GM12891 (cell line): ENCODE results near the gene SLC39A6.

Source experiments
- PAX5 ChIP-seq: IDR thresholded peaks from 2 replicates; pipeline ENCODE4 v1.6.1; 2011; ENCODE audit warnings: low read length, moderate library complexity, mild to moderate bottlenecking; ENCODE audit not compliant: insufficient read depth, severe bottlenecking
- POLR2A ChIP-seq: IDR thresholded peaks from 2 replicates; pipeline ENCODE4 v1.6.1; 2011; ENCODE audit warnings: low read depth, low read length, control low read depth
- POLR2AphosphoS5 ChIP-seq: IDR thresholded peaks from 2 replicates; pipeline ENCODE4 v1.6.1; 2011; ENCODE audit warnings: low read depth, low read length, control low read depth
- POU2F2 ChIP-seq: IDR thresholded peaks from 2 replicates; pipeline ENCODE4 v1.6.1; 2011; ENCODE audit warnings: low read depth, mild to moderate bottlenecking, control low read depth, low read length, moderate library complexity
- SPI1 ChIP-seq: IDR thresholded peaks from 2 replicates; pipeline ENCODE4 v1.6.1; 2011; ENCODE audit warnings: low read depth, low read length, control low read depth
- TAF1 ChIP-seq: IDR thresholded peaks from 2 replicates; pipeline ENCODE4 v1.6.1; 2011; ENCODE audit warnings: low read depth, low read length, control low read depth

DNA sequence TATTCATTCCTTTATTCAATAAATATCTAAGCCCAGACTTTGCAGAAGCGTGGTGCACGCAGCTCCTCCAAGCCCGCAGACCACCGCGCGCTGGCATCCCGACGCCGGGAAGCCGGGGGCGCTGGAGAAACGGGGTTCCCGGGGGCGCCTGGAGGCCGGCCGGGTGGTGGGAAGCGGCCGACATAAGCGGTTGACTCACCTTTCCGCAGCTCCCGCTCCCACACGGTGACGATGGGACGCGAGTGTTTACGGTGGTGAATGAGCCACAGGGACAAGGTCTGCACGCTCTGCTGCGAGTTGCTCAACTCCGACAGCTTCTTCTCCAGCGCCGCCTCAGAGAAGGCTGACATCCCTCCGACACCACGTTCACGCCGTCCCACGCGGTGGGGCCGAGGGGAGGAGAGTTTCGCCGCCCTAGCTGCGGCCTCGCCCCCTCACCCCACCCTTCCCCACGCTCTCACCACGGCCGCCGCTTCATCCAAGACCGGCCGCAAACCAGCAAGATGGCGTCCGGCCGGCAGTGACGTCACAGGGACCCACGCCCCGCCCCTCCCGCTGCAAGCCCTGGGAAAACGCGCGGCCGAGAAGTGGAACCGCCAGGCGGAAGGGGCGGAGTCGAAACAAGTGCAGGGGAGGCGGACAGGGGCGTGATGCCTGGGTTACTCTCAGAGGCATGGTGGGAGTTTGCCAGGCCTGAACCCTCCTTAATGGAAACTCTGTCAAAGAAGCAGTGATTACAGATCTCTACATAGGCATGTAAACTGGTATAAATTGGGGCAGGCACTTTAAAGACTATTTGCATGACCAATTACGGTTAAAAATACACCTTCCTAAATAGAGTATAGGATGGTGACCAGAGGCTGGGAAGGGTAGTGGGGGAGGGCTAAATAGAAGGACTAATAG lies 61.8 kb downstream of the SLC39A6 start, which contains the start of gene RPRD1A:
- peak; percentile 46; the same call in 1 of the 2 replicates for TF ChIP-seq POLR2AphosphoS5
- peak; percentile 78 for TF ChIP-seq POLR2A
- TF ChIP-seq TAF1 = no peak
- TF ChIP-seq SPI1 = peak; percentile 34; the same call in 1 of the 2 replicates
- TF ChIP-seq PAX5 = no peak
- TF ChIP-seq POU2F2 = no peak
